HAP-1 (cell line): ENCODE data around the gene MECR.
"Not testable (repeated sequence)": the region's sequence is repeated elsewhere in the genome, so short reads cannot be mapped to it uniquely, and the experiment has no call there.

Experiments
- DNase-seq, 2 experiments: peaks; one replicate each; pipeline ENCODE4 v3.0.0-alpha.2; 2016 to 2020; ENCODE audit warnings: low spot score in 2 of 2
- H3K27me3 ChIP-seq: fragments of 250-450 bp; sonication (Bioruptor Pico); 2 replicates; pipeline ENCODE4 v1.5.1; 2020; ENCODE audit warnings: low read depth, mild to moderate bottlenecking, moderate library complexity
- H3K36me3 ChIP-seq: fragments of 250-450 bp; sonication (Bioruptor Pico); replicated peaks from 2 replicates; pipeline ENCODE4 v1.5.1; 2020; ENCODE audit warnings: mild to moderate bottlenecking
- H3K4me1 ChIP-seq: fragments of 250-450 bp; sonication (Bioruptor Pico); 2 replicates; pipeline ENCODE4 v1.5.1; 2020; ENCODE audit warnings: mild to moderate bottlenecking
- H3K4me3 ChIP-seq: fragments of 250-450 bp; sonication (Bioruptor Pico); 2 replicates; pipeline ENCODE4 v1.5.1; 2020; ENCODE audit warnings: mild to moderate bottlenecking, moderate library complexity
- H3K9me3 ChIP-seq: fragments of 250-450 bp; sonication (Bioruptor Pico); 2 replicates; pipeline ENCODE4 v1.5.1; 2020; ENCODE audit warnings: mild to moderate bottlenecking, moderate library complexity
- in situ Hi-C: fragments of 300-500 bp; cut with MboI; formaldehyde crosslinking; loops from 3 replicates; pipeline ENCODE4 v1.14.3; 2020; ENCODE audit warnings: low sequenced_read_pairs, inconsistent platforms, mixed read lengths

Gene MECR

DNA sequence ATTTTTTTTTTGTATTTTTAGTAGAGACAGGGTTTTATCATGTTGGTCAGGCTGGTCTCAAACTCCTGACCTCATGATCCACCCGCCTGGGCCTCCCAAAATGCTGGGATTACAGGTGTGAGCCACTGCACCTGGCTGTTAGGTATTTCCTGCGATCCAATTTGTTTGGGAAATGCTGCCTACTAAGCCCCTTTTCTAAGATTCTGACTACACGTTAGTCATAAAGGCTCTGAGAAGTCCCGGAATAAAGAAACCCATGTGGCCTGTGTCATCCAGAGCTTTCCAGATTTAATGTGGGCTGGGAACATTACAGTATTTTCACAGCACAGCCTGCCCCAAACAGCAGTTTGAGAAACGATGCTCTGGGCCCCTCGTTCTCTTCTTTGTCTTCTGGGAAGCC lies 8.5 kb downstream of the MECR start:
- DNase-seq, in situ Hi-C loops, H3K4me3 ChIP-seq, H3K9me3 ChIP-seq, H3K27me3 ChIP-seq, H3K4me1 ChIP-seq: not testable (repeated sequence)
- H3K36me3 ChIP-seq = peaks cover 43% of the 10 kb centered on the region

DNA sequence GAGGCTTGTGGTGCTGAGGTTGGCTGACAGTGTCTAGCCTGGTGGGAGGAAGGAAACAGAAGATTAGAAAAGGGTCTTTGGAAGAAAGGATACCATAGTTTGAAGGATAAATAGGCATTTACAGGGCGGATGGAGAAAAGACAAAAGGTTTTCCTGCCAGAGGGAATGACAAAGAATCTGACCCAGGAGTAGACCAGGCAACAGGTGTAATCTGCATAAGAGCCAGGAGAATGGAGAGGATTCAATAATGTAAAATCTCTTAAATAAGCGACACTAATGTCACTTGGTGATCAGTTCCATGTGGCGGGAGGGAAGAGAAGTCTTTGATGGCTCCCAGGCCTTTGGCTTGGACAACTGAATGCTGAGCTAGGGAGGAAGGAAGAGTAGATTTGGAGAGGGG lies 9.4 kb downstream of the MECR start:
- Histone ChIP-seq H3K27me3 (no peaks in the 10 kb centered on the region), H3K9me3 (no peaks in the 10 kb centered on the region), H3K4me3 (no peak overlapping the region), H3K4me1 (no peaks in the 10 kb centered on the region), H3K36me3 (peaks cover 47% of the 10 kb centered on the region)
- no peak for DNase-seq
- in situ Hi-C loops = no loop called here

DNA sequence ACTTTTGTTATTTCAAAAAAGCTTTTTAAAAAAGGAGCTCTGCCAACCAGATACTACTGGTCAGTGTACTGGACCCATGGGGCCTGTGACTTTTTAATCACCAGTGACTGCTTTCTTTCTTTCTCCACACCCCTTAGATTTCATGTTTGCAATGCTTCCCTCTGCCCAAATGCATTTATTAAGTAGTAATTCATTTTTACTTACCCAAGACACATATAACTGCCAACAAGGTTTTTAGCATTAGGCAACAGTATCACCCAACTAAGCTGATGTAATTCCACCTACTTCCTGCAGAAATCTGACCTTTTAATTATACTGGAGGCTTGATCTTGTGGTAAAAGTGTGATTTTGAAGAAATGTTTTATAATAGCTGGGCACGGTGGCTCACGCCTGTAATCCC lies 12.5 kb downstream of the MECR start:
- DNase-seq = no peak
- Histone ChIP-seq H3K27me3 (no peaks in the 10 kb centered on the region), H3K9me3 (no peaks in the 10 kb centered on the region), H3K4me3 (no peak overlapping the region), H3K36me3 (peaks cover 69% of the 10 kb centered on the region), H3K4me1 (no peaks in the 10 kb centered on the region)
- in situ Hi-C loops = no loop called here

DNA sequence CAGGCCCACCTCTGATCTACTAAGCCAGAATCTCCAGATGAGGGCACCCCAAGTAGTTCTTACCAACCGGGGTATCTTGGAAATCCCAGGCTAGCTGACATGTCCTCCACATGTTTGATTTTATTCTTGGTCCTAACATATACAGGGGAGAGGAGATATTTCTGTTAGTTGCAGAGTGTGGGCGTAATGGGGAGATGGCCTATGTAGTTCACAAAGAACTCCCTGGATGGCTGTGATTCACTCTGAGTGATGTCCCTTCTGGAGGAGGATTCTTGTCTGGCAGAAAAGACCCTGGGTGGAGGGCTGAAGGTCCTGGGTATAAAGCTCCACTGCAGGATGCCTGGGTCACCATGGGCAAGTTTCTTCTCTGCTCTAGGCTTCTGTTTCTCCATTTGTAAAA lies 13.1 kb downstream of the MECR start:
- no peaks in the 10 kb centered on the region for H3K9me3 ChIP-seq
- H3K36me3 ChIP-seq = peaks cover 73% of the 10 kb centered on the region
- no peak for DNase-seq
- in situ Hi-C loops = no loop called here
- no peak overlapping the region for H3K4me3 ChIP-seq
- no peaks in the 10 kb centered on the region for H3K4me1 ChIP-seq
- H3K27me3 ChIP-seq = no peaks in the 10 kb centered on the region

DNA sequence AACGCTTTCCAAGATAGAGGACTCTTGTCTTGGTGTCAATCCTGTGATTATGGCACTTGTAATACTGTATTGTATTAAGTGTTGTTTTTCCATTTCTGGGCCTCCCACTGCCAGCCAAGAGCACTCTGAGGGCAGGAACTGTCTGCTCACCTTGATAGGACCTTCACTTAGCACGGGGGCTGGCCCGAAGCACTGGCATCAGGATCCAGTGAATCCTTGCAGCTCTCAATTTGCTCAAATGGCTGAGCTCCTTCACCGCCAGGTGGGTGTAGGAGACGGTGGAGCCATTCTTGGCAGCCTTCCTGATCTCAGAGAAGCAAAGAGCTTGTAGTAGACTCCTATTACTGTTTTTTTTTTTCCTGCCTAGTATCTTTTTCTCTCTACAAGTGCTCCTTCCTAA lies 17.7 kb downstream of the MECR start:
- DNase-seq = no peak
- Histone ChIP-seq H3K4me1 (peaks cover 7% of the 10 kb centered on the region), H3K4me3 (no peak overlapping the region), H3K36me3 (peaks cover 68% of the 10 kb centered on the region), H3K27me3 (no peaks in the 10 kb centered on the region), H3K9me3 (no peaks in the 10 kb centered on the region)
- in situ Hi-C loops = no loop called here

DNA sequence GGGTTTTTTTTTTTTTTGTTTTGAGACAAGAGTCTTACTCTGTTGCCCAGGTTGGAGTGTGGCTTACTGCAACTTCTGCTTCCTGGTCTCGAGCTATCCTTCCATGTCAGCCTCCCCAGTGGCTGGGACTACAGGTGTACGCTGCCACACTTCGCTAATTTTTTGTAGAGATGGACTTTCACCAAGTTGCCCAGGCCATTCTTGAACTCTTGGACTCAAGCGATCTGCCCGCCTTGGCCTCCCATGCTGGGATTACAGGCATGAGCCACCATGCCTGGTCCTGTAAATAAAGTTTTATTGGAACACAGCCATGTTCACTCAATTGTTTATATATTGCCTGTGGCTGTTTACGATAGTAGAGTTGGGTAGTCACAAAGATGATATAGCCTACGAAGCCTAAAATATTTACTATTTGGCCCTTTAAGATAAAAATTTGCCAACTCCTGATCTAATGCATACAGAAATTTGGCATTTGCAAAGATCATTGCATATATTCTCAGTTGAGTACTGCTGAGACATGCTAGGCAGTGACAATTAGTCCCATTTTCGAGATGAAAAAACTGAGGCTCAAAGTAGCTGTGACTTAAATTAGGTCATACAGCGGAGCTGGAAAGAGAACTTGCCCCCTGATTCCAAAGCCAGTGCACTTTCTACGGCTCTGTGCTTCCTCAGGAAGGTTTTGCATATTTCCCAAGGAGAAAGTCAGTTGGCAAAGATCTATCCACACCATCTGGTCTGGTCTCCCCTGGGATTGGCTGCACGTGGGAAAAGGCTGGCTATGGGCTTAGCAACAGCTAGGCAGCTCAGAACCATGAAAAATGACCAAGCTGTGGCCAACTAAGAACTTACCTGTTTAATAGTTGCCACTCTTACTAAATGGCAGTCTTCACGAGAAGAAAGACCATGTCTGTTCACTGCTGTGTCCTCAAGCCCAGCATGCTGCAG lies 19.4 kb downstream of the MECR start:
- peaks cover 7% of the 10 kb centered on the region for H3K4me1 ChIP-seq
- H3K4me3 ChIP-seq = no peak overlapping the region
- no peaks in the 10 kb centered on the region for H3K27me3 ChIP-seq
- peaks cover 62% of the 10 kb centered on the region for H3K36me3 ChIP-seq
- in situ Hi-C loops = no loop called here
- H3K9me3 ChIP-seq = no peaks in the 10 kb centered on the region
- no peak for DNase-seq

DNA sequence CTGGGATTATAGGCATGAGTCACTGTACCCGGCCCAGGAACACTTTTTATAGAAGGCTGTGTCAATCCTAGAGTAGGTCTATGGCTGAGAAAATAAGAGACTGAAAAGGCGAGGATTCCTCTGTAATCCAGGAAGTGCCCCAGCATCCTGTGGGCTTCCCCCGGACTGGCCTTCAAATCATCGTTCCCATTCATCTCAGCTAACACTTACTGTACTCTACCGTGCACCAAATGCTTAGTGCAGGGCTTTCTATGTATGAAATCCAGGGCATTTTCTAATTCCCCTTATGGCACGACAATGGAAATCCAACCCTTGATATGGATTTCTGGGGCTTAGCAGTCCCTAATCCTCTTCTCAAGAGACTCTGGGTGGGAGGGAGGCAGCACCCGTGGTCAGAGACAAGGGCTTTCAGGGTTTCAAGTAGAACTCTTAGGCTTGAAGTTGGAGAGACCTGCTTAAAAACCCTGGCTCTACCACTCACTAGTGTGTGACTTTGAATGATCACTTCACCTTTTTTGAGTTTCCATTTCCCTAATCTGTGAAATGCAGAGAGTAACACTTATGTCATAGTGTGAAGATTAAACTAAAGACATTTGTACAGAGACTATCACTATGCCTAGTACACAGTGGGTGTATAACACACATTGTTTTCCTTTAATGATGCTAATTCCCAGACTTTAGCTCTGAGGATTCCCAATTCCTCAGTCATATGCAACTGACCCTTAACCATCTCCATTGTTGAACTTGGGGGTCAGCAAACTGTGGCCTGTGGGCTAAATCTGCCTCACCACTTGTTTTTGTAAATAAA lies 20.3 kb downstream of the MECR start:
- H3K36me3 ChIP-seq = peaks cover 60% of the 10 kb centered on the region

DNA sequence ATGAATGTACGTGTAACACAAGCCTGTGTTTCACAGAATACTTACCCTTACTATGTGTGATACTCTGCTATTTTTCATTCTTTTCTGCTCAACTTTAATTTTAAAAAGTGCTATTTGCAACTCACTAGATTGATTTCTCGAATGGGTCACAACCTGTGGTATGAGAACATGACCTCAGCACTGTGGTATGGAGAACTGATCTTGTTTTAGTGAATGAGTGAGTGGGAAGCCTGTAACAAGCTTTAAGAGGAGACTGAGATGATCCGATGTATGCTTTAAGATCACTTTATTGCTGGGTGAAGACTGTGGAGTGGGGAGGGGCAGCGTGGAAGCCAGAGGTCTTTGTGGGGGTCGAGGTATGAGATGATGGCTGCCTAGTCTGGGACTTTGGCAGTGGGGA lies 21.6 kb downstream of the MECR start:
- Histone ChIP-seq H3K4me3 (no peak overlapping the region), H3K27me3 (no peaks in the 10 kb centered on the region), H3K36me3 (peaks cover 51% of the 10 kb centered on the region), H3K4me1 (peaks cover 7% of the 10 kb centered on the region), H3K9me3 (no peaks in the 10 kb centered on the region)
- in situ Hi-C loops = no loop called here
- DNase-seq = no peak

More for the DNA sequence above, 20.3 kb downstream of the MECR start:
- no peaks in the 10 kb centered on the region for H3K9me3 ChIP-seq
- H3K27me3 ChIP-seq = no peaks in the 10 kb centered on the region
- no peak overlapping the region for H3K4me3 ChIP-seq
- in situ Hi-C loops = no loop called here
- H3K4me1 ChIP-seq = peaks cover 7% of the 10 kb centered on the region
- DNase-seq = peak in 1 of 2 experiments; percentile 44

DNA sequence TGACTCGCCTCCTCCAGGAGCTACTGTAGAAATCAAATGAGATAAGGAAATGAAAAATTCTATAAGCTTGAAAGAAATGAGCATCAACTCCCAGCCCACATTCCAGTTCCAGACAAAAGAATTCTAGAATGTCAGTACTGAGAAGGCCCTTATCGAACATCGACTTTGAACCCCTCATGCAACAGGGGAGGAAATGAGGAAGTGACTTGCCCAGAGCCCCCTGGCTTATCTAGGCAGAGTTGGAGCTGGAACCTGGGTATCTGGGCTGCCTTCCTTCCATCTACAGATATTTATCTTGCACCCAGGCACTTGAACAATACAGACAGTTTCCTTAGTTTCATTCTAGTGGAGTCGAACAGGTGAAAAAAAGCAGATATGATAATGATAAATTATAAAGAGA lies 22.3 kb downstream of the MECR start:
- DNase-seq = no peak
- Histone ChIP-seq H3K4me3 (no peak overlapping the region), H3K9me3 (no peaks in the 10 kb centered on the region), H3K4me1 (peaks cover 7% of the 10 kb centered on the region), H3K27me3 (no peaks in the 10 kb centered on the region), H3K36me3 (peaks cover 47% of the 10 kb centered on the region)
- in situ Hi-C loops = no loop called here

DNA sequence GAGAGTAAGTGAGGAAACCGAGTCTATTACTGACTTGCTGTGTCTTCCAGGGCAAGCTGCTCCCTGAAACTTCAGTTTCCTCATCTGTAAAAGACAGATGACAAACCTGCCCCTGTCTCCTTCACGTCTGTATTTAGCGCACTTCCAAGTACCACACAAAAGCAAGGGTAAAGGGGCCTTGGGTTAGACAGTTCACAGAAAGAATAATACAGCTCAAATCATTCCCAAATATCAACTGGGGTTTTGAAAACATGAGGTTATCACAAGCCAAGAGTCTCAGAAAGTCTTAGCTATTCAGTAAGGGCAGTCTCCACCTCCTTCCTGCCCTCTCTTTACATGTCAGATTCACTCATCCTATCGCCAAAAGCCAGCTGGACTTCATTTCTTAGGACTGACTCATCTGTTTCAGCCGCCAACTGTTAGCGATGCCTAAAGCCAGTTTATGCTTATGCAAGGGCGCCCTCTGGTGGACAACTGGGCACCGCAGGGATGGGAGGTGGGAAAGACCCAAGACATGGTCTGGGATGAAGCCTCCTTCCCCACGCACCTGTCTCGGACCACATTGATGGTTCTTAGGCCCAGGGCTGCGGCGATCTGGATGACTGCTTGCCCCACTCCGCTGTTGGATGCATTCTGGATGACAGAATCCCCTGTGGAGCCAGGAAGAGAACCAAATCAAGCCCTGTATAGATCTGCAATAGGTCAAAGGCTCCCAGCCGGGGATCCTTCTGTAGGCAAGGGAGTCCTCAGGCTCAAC lies 28.0 kb downstream of the MECR start:
- no peaks in the 10 kb centered on the region for H3K27me3 ChIP-seq
- in situ Hi-C loops = no loop called here
- no peaks in the 10 kb centered on the region for H3K4me1 ChIP-seq
- peaks cover 62% of the 10 kb centered on the region for H3K36me3 ChIP-seq
- no peaks in the 10 kb centered on the region for H3K9me3 ChIP-seq
- no peak overlapping the region for H3K4me3 ChIP-seq
- peak; percentile 71 to 96 for DNase-seq

DNA sequence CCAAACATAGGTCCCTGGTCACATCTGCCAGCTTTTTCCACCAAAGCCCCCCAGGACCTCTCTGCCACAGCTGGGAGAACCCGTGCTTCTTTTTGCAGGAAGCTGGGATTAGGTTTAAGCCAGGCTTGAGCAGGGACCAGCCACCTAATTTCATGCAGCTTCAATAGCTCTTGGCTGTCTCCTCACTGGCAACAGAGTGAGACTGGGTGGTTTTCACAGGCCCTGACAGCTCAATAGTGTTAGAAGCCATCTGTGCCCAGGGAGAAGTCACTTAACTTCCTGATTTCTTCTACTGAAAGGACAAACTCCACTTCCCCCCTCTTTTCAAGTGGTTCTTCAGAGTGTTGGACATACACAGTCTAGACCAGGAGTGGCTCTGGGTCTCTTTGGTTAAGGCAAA lies 28.7 kb downstream of the MECR start:
- no peaks in the 10 kb centered on the region for H3K9me3 ChIP-seq
- H3K4me3 ChIP-seq = no peak overlapping the region
- in situ Hi-C loops = no loop called here
- no peaks in the 10 kb centered on the region for H3K27me3 ChIP-seq
- no peak for DNase-seq
- H3K36me3 ChIP-seq = peaks cover 68% of the 10 kb centered on the region
- no peaks in the 10 kb centered on the region for H3K4me1 ChIP-seq

DNA sequence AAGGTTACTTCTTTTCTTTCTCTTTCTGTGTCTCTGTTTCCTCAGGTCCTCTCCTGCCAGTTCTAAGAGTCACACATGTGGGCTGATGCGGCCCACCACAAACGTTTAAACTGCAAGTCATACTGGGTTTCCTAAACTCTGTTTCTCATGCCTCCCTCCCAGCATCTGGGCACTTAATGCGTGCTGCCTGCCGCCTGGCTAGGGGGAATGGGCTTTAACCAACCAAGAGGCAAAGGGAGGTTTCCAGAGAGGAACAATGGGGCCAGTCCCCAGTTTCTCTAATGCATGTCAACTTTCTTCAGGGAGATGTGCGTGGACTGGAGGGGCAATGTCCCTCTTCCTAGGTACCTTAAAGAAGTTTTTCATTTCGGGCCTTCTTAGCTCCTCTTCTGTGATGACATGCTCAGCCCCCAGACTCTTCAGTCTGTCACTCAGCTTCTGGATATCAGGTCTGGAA lies 29.1 kb downstream of the MECR start:
- Histone ChIP-seq H3K4me3 (no peak overlapping the region), H3K36me3 (peaks cover 66% of the 10 kb centered on the region), H3K4me1 (no peaks in the 10 kb centered on the region), H3K27me3 (no peaks in the 10 kb centered on the region), H3K9me3 (no peaks in the 10 kb centered on the region)
- in situ Hi-C loops = no loop called here
- DNase-seq = no peak

DNA sequence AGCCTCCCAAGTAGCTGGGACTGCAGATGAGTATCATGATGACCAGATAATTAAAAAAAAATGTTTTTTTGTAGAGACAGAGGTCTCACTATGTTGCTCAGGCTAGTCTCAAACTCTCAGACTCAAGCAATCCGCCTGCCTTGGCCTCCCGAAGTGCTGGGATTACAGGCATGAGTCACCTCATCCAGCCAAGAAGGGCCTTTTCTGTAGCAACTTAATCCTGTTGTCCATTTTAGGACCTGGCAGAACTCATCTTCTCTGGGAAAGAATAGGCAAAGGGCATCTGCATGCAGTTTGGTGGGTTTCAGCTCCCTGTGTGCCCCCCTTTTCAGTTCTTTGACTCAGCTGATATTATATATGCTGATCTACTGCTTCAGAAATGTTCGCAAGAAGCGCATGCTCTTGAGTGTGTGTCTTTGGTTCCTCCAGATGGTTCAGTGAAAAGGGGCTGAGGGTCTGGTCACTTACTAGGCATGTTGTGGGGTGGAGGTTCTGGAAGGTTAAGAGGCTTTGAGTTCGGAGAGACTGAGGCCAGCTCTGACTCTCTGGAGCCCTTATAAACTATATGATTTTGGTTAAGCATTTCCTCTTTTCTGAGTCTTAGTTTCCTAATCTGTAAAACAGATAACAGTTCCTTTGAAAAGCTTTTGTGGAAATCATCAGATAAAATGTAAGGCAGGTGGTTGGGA lies 29.7 kb downstream of the MECR start:
- Histone ChIP-seq H3K4me3 (no peak overlapping the region), H3K9me3 (no peaks in the 10 kb centered on the region), H3K4me1 (no peaks in the 10 kb centered on the region), H3K36me3 (peaks cover 62% of the 10 kb centered on the region), H3K27me3 (no peaks in the 10 kb centered on the region)
- in situ Hi-C loops = no loop called here
- DNase-seq = no peak
